Small intestine (tissue), 7 donors: ENCODE results near the gene EFEMP1. TPM values are rescaled to one million over a fixed set of nuclear protein-coding genes. Genes with fewer than 3 reads are reported as not detected.
A peak's percentile ranks its signal among the peaks of the same experiment; 100 is the strongest.

Experiments used
- DNase-seq, 2 donors: peaks; one replicate each; pipeline versions ENCODE4 v3.0.0 to v3.0.0-alpha.2; 2013
- FAIRE-seq: peaks from 2 replicates; lab custom pipeline; 2012; peaks lifted over from hg19 to GRCh38; lab: Jason Lieb, UNC
- H3K27ac ChIP-seq, 3 donors: one replicate each; pipeline ENCODE4 v1.5.1; 2013; ENCODE audit warnings: low read length in 2 of 3, mild to moderate bottlenecking in 2 of 3, control low read depth in 1 of 3, inconsistent platforms in 1 of 3, low read depth in 1 of 3, moderate library complexity in 1 of 3
- H3K27me3 ChIP-seq, 3 donors: one replicate each; pipeline ENCODE4 v1.6.1; 2013; ENCODE audit warnings: low read length in 3 of 3, inconsistent platforms in 1 of 3; ENCODE audit not compliant: control insufficient read depth in 3 of 3, insufficient read depth in 3 of 3
- H3K36me3 ChIP-seq, 3 donors: one replicate each; pipeline ENCODE4 v1.6.1; 2013; ENCODE audit warnings: low read length in 3 of 3, inconsistent platforms in 1 of 3, low read depth in 1 of 3, mild to moderate bottlenecking in 1 of 3, moderate library complexity in 1 of 3; ENCODE audit not compliant: control insufficient read depth in 3 of 3, insufficient read depth in 2 of 3
- H3K4me1 ChIP-seq, 3 donors: one replicate each; pipeline ENCODE4 v1.6.1; 2013; ENCODE audit warnings: low read length in 2 of 3, inconsistent platforms in 1 of 3, low read depth in 1 of 3, mild to moderate bottlenecking in 1 of 3, moderate library complexity in 1 of 3; ENCODE audit not compliant: control insufficient read depth in 3 of 3, insufficient read depth in 2 of 3
- H3K4me3 ChIP-seq, 3 donors: one replicate each; pipeline ENCODE4 v1.5.1; 2013; ENCODE audit warnings: low read length in 3 of 3, control low read depth in 1 of 3, inconsistent platforms in 1 of 3, low read depth in 1 of 3, mild to moderate bottlenecking in 1 of 3, moderate library complexity in 1 of 3
- H3K9me3 ChIP-seq, 2 donors: one replicate each; pipeline ENCODE4 v1.6.1; 2013; ENCODE audit warnings: low read depth in 1 of 2, low read length in 1 of 2; ENCODE audit not compliant: control insufficient read depth in 2 of 2, insufficient read depth in 1 of 2
- WGBS, 3 donors: extraction: QIAGEN DNeasy Blood & Tissue Kit; methylation state at CpG; one replicate each; pipeline ENCODE4 v1.1.7; 2013; 5-methylcytosine and 5-hydroxymethylcytosine counted together
- polyA plus RNA-seq, 4 donors: library from polyadenylated mRNA; stranded (reverse) in 3 of 4; unstranded in 1 of 4; fragments of 200-250 nt in 3 of 4; fragments of 120-200 nt in 1 of 4; gene quantifications; one replicate each; pipeline versions ENCODE4 v1.2.1 to v1.2.3, GENCODE V29; 2013
- donor health status: healthy with polysubstance abuse.
- donor health status: control.
- donor health status: control.
- donor health status: Bipolar disorder and iron deficiency.
- donor health status: healthy.

Gene EFEMP1
- polyA plus RNA-seq, 4 donors: 0.89 to 50.1 (median 13.5) TPM

DNA sequence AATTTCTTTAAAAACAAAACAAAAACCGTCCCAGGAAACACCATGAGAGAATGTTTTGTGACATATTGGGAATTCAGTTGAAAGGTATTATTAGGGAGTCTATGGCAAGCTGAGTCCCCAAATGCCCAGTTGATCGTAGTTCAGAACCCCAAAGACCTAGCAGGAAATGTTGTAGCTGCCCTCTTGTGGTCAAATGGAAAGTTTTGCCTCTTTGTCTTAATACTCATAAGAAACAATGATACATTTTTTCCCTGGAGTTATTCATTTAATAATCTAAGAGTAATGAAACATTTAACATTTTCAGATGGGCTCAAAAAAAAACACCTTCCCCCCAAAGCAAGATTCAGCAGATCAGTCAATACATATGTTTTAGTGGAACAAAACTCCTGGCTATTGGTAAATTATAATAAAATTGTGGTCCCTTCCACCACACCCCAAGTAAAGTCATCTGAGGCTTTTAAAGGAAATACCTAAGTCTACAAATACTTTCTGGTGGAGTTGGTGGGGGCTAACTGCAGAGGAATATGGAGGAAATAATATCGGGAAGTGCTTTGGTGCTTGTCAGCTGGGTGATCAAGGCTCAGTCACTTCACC is 37.8 kb upstream of the EFEMP1 start:
- no peak overlapping the region for H3K27ac ChIP-seq
- H3K27me3 ChIP-seq: peaks cover 0 to 1% (median 0%) of the 10 kb centered on the region in 3 donors
- no peaks in the 10 kb centered on the region for H3K36me3 ChIP-seq
- no peaks in the 10 kb centered on the region for H3K9me3 ChIP-seq
- DNase-seq: peak; percentile 42 to 44
- peaks cover 0 to 2% (median 0%) of the 10 kb centered on the region in 3 donors for H3K4me1 ChIP-seq
- 19 to 29% (median 25%) methylated on average over 3 of the region's 3 CpGs for WGBS, 3 donors
- no peak for FAIRE-seq
- H3K4me3 ChIP-seq: no peak overlapping the region

DNA sequence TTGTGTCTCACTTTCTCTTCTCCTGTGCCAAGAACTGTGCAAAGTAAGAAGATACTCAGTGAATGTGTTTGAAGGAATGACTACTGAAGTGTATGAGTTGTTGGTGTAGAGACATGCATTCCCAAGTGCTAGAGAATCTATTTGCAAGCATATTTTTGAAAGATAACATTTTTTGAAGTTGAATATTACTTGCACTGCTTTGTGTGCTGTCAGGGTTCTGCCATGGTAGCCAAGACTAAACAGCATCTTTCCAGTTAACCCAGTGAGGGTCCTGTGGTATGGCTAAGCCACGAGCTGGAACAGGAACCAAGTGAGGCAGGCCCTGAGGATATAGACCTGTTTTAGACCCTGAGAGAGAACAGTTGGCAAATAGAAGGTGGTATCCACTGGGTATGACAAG is 35.2 kb upstream of the EFEMP1 start:
- Histone ChIP-seq H3K27me3 (no peaks in the 10 kb centered on the region), H3K27ac (no peak overlapping the region), H3K9me3 (no peaks in the 10 kb centered on the region), H3K4me3 (no peak overlapping the region), H3K36me3 (no peaks in the 10 kb centered on the region), H3K4me1 (no peaks in the 10 kb centered on the region)
- 50 to 79% (median 61%) methylated on average over 1 of the region's 1 CpG for WGBS, 3 donors
- FAIRE-seq (no peak), DNase-seq (no peak)

DNA sequence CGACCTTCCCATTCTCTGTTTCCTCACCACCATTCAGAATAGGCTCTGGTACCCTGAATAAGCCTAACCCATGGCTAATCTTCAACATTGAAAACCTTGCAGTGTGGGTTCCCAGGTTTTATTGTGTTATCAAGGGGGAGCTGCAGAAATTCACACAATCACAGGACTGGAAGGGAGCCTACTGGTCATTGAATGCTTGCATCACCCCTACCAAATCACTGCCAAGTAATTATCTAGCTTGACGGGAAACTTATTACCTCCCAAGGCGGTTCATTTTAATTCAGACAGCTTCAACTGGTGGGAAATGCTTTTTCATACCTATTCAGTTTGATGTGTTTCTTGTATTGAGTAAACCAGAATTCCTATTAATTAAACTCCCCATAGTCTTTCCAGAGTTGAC is 33.6 kb upstream of the EFEMP1 start:
- 64 to 79% (median 72%) methylated on average over 3 of the region's 3 CpGs for WGBS, 3 donors
- DNase-seq (no peak), FAIRE-seq (no peak)
- no peaks in the 10 kb centered on the region for H3K36me3 ChIP-seq
- H3K27ac ChIP-seq: no peak overlapping the region
- no peaks in the 10 kb centered on the region for H3K9me3 ChIP-seq
- H3K4me3 ChIP-seq: no peak overlapping the region
- H3K27me3 ChIP-seq: peaks cover 0 to 2% (median 0%) of the 10 kb centered on the region in 3 donors
- no peaks in the 10 kb centered on the region for H3K4me1 ChIP-seq

DNA sequence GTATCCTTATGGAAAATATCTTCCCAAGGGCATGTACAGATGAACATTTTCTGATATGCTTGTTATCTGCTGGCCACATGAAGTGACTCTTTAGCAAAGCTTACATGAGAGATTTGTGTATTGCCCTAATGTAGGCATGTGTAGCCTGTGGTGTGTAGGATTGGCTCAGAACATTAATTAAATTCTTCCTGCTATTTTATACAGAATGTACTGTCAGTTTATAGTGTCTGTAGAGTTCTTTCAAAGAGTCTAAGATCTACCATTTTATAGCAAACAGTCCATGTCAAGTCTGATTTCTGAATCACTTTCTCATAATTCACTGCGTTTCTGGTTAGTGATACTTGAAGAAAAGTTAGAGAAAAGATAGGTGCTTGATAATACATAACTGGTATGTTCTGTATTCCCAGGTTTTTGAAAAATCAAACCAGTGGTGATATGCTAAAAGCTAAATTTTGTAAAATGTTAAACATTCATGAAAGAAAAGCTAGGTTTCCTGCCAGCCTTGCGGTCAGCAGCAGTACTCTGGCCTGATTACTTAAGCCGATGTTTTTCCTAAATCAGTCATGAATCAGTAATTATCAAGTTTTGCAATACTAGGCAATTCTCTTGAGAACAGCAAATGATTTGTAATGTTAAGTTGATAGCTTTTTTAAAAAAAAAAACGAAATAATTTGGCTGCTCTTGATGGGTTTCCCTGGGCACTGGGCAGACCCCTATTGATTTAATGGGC is 30.9 kb upstream of the EFEMP1 start:
- Histone ChIP-seq H3K36me3 (no peaks in the 10 kb centered on the region), H3K9me3 (no peaks in the 10 kb centered on the region), H3K4me1 (no peaks in the 10 kb centered on the region), H3K27ac (no peak overlapping the region), H3K4me3 (no peak overlapping the region), H3K27me3 (peaks cover 0 to 2% (median 0%) of the 10 kb centered on the region in 3 donors)
- DNase-seq: no peak
- WGBS, 3 donors: 66 to 73% (median 67%) methylated on average over 4 of the region's 4 CpGs
- no peak for FAIRE-seq

DNA sequence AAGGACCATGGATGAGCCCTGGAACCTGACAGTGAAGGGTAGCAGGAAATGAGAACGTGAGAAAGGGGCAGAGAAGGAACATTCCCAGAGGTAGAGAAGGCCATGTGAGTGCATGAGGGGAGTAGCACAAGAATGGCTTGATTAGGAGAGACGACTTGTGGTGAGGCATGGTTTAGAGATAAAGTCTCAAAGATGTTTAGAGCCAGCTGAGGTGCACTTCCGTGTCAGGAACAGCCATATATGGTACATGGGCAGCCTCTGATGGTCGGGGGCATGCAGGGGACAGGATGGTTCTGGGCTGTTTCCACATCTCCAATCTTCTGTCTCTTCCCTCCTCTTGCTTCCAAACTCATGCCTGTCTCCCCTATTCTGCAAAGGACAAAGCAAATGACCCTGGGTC is 28.8 kb upstream of the EFEMP1 start:
- H3K27me3 ChIP-seq: peaks cover 0 to 2% (median 0%) of the 10 kb centered on the region in 3 donors
- FAIRE-seq: no peak
- WGBS, 3 donors: 24 to 54% (median 29%) methylated on average over 4 of the region's 4 CpGs
- DNase-seq: no peak
- H3K4me1 ChIP-seq: no peaks in the 10 kb centered on the region
- no peaks in the 10 kb centered on the region for H3K36me3 ChIP-seq
- H3K9me3 ChIP-seq: no peaks in the 10 kb centered on the region
- no peak overlapping the region for H3K27ac ChIP-seq
- H3K4me3 ChIP-seq: no peak overlapping the region

DNA sequence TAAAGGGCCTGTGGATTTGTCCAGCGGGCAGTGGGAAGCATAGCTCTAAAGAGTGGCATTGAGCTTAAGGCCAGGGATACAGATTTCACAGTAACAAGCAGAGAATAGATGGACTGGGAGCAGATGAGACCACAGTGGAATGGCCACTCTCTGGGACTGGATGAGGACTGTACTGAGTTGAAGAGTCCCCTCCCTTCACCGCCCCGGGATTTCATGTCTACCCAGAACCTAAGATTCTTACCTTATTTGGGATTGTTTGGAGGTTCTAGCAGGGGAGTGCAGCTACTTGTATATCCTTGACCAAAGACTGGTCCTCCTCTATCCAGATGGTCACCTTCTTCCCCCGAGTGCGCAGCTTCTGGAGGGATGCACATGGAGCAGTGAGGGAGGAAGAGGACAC is 28.0 kb upstream of the EFEMP1 start:
- Histone ChIP-seq H3K36me3 (no peaks in the 10 kb centered on the region), H3K4me1 (no peaks in the 10 kb centered on the region), H3K4me3 (no peak overlapping the region), H3K9me3 (no peaks in the 10 kb centered on the region), H3K27me3 (peaks cover 0 to 2% (median 0%) of the 10 kb centered on the region in 3 donors), H3K27ac (no peak overlapping the region)
- WGBS, 3 donors: 87 to 94% (median 91%) methylated on average over 5 of the region's 5 CpGs
- no peak for FAIRE-seq
- DNase-seq: no peak

DNA sequence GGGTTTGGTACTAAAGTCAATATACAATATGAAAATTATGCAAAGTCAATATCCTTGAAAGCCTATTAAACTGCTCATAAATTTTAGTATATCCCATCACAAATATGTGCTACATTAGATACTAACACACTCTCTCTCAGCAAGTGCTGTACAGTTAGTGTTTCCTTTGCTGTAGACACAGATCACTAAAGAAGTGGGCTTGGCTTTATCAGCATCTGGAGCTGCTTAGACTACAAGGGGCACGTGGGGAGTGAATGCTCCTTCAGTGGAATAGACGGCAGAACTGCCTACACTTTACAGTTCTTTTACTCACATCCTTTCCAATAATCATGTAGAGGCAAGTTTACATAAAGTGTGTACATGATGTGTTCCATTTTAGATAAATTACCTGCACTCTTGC is 26.0 kb upstream of the EFEMP1 start:
- Histone ChIP-seq H3K9me3 (no peaks in the 10 kb centered on the region), H3K27me3 (peaks cover 0 to 2% (median 0%) of the 10 kb centered on the region in 3 donors), H3K36me3 (no peaks in the 10 kb centered on the region), H3K27ac (no peak overlapping the region), H3K4me3 (no peak overlapping the region), H3K4me1 (no peaks in the 10 kb centered on the region)
- DNase-seq (no peak), FAIRE-seq (no peak)
- 12 to 43% (median 31%) methylated on average over 2 of the region's 2 CpGs for WGBS, 3 donors

DNA sequence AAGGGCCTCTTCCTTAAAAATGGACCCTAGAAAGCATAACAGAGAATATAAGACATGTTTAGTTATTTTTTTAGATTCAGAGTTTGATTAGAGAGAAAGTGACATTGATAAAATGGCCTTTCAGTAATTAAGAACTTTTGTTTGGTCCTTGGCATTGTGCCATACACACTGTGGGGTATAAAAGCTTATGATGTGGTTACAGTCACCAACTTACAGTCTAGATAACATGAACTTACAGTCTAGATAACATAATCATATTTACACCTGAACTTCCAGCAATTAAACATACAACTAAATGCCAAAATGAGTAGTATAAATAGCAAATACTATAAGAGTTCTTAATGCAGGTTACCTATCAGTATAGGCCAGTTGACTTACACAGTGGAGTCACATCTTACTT is 25.6 kb upstream of the EFEMP1 start:
- H3K9me3 ChIP-seq: no peaks in the 10 kb centered on the region
- no peak for FAIRE-seq
- no peak for DNase-seq
- H3K4me3 ChIP-seq: no peak overlapping the region
- no peaks in the 10 kb centered on the region for H3K4me1 ChIP-seq
- no peaks in the 10 kb centered on the region for H3K36me3 ChIP-seq
- H3K27me3 ChIP-seq: peaks cover 0 to 2% (median 0%) of the 10 kb centered on the region in 3 donors
- H3K27ac ChIP-seq: no peak overlapping the region
